Fibroblast of gingiva (primary cell): ENCODE data around the gene STOM.
"Not testable (repeated sequence)": the region's sequence is repeated elsewhere in the genome, so short reads cannot be mapped to it uniquely, and the experiment has no call there.

Experiments
- DNase-seq: peaks from one replicate; pipeline ENCODE4 v3.0.0-alpha.2; 2011; ENCODE audit warnings: low read depth

Gene STOM

GRCh38 chr9:121300283-121301119 lies 69.5 kb downstream of the STOM start:
- DNase-seq: no peak

GRCh38 chr9:121299467-121300282 lies 70.4 kb downstream of the STOM start:
- DNase-seq: peak; percentile 25

- no peak for DNase-seq
These were observed 71.2 kb downstream of the STOM start for GRCh38 chr9:121298689-121299466.

- no peak for DNase-seq
These were observed 72.0 kb downstream of the STOM start for GRCh38 chr9:121298016-121298538.

- DNase-seq: no peak
These were observed 72.7 kb downstream of the STOM start for GRCh38 chr9:121297389-121297788.

- DNase-seq: no peak
These were observed 73.6 kb downstream of the STOM start for GRCh38 chr9:121296213-121297127.

- no peak for DNase-seq
These were observed 74.3 kb downstream of the STOM start for GRCh38 chr9:121295662-121296191.

- DNase-seq: peak; percentile 84
These were observed 75.0 kb downstream of the STOM start for GRCh38 chr9:121294866-121295661.

GRCh38 chr9:121294151-121294743 lies 75.8 kb downstream of the STOM start:
- DNase-seq: no peak

- no peak for DNase-seq
These were observed 77.2 kb downstream of the STOM start for GRCh38 chr9:121292801-121293241.

GRCh38 chr9:121292051-121292450 lies 78.0 kb downstream of the STOM start:
- DNase-seq: no peak

- DNase-seq: not testable (repeated sequence)
These were observed 78.5 kb downstream of the STOM start for GRCh38 chr9:121291536-121291935.

- DNase-seq: no peak
These were observed 80.2 kb downstream of the STOM start for GRCh38 chr9:121289772-121290370.

GRCh38 chr9:121289026-121289771 lies 80.9 kb downstream of the STOM start:
- peak; percentile 28 for DNase-seq
